Measurements from ENCODE around the gene KDM2B. TPM values are rescaled to one million over a fixed set of nuclear protein-coding genes. Genes with fewer than 3 reads are reported as not detected.

Gene KDM2B
- total and polyA plus RNA-seq, 7 experiments from 2014 or later: 12.6 to 91.7 (median 76.1) TPM

- H3K27me3 Mint-ChIP-seq: no peaks in the 10 kb centered on the region
- POLR2A ChIA-PET: no interaction called here
- H3K27ac ChIP-seq (ENCODE audit: low read depth, low read length): no peak overlapping the region
- no peak for ATAC-seq
- intact Hi-C loops (cut with micrococcal nuclease): loop anchor here in 1 of 2 donors (5.0 kb wide), 3 partner anchors 269 to 966 kb away; partner anchors contain the start of genes COX6A1 and RHOF
- no peaks in the 10 kb centered on the region for H3K9me3 ChIP-seq (ENCODE audit: control insufficient read depth in 2 of 3, low read length in 3 of 3)
- no peak for DNase-seq
- H3K36me3 Mint-ChIP-seq: peaks cover 5 to 23% (median 15%) of the 10 kb centered on the region in 5 donors
- H3K4me3 ChIP-seq (ENCODE audit: low read length): no peak overlapping the region
- H3K4me1 Mint-ChIP-seq: peaks cover 40 to 78% (median 61%) of the 10 kb centered on the region in 7 donors
- no peaks in the 10 kb centered on the region for H3K27me3 ChIP-seq (ENCODE audit: control insufficient read depth in 2 of 2, insufficient read depth in 2 of 2, low read length in 2 of 2)
- peak overlapping the region in 2 of 9 donors; percentile 12 to 19 for H3K27ac Mint-ChIP-seq
- H3K36me3 ChIP-seq (ENCODE audit: control insufficient read depth in 2 of 3, insufficient read depth in 3 of 3, low read length in 3 of 3): peaks cover 8 to 35% (median 18%) of the 10 kb centered on the region in 3 experiments
- no peak overlapping the region for H3K4me3 Mint-ChIP-seq
- CTCF ChIA-PET: no interaction called here
- peaks cover 24 to 30% of the 10 kb centered on the region in 2 donors for H3K4me1 ChIP-seq (ENCODE audit: control insufficient read depth in 2 of 2, insufficient read depth in 2 of 2, low read length in 2 of 2)
- peaks cover 0 to 1% (median 0%) of the 10 kb centered on the region in 11 donors for H3K9me3 Mint-ChIP-seq
Observed at GRCh38 chr12:121403721-121404120, 177.1 kb downstream of the KDM2B start.

DNA sequence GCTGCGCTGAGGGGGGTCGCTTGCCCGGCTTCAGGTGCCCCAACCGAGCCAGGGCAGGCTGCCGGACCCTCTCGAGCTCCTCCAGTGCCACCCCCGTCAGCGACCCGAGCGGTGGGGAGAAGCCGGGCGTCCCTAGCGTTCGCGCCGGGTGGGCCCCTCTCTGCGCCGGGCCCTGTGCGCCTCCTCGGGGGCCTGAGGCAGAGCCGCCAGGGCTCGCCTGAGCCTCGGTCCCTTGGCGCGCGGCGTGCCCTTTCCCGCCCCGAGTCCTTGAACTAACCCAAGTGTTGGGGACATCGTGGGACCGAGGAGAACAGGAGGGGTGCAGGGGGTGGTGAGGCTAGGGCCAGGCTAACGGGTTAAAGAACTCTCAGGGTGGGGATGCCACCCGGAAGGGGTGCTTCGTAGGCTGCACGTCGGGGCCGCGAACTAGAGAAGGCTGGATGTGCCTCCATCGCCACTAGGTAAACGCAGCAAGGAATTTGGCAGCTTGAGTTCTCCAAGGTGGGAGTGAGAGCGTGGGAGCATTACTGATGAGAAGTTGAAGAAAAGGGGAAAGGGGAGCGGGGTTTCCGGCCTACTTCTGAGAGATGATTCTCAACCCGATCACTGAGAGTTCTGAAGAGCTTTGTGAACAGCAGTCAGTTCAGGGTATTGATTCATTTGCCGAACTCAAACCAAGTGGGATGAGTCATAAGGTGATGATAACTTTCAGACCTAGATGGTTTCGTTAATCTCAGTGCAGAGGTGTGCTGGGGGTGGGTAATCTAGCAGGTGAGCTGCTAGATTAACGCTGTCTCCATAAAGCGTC lies 180.3 kb downstream of the KDM2B start:
- intact Hi-C loops (cut with micrococcal nuclease): loop anchor here (1.0 to 5.0 kb wide), 15 partner anchors 9 to 963 kb away; partner anchors contain the start of genes ANAPC5 (in 2 of the 2), CAMKK2 (in 1 of the 2), COX6A1 (in 1 of the 2) and MLEC (in 1 of the 2)
- Histone ChIP-seq H3K27ac (ENCODE audit: low read depth, low read length) (peak overlapping the region; percentile 91), H3K36me3 (ENCODE audit: control insufficient read depth in 2 of 3, insufficient read depth in 3 of 3, low read length in 3 of 3) (peaks cover 8 to 20% (median 8%) of the 10 kb centered on the region in 3 experiments), H3K9me3 (ENCODE audit: control insufficient read depth in 2 of 3, low read length in 3 of 3) (no peaks in the 10 kb centered on the region), H3K4me1 (ENCODE audit: control insufficient read depth in 2 of 2, insufficient read depth in 2 of 2, low read length in 2 of 2) (peaks cover 25 to 26% of the 10 kb centered on the region in 2 donors), H3K4me3 (ENCODE audit: low read length) (peak overlapping the region; percentile 93), H3K27me3 (ENCODE audit: control insufficient read depth in 2 of 2, insufficient read depth in 2 of 2, low read length in 2 of 2) (no peaks in the 10 kb centered on the region)
- POLR2A ChIA-PET: interaction anchor here (0.5 to 4.3 kb wide), 25 partner anchors 8 to 1499 kb away, joined by 3 to 45 read pairs (median 3); partner anchors contain the start of genes ANAPC5, CAMKK2, DIABLO and UNC119B
- H3K36me3 Mint-ChIP-seq: peaks cover 0 to 10% (median 4%) of the 10 kb centered on the region in 5 donors
- peak in 7 of 9 donors; percentile 45 to 76 (median 65) for DNase-seq
- peak overlapping the region; percentile 91 to 97 (median 94) for H3K27ac Mint-ChIP-seq
- no peaks in the 10 kb centered on the region for H3K27me3 Mint-ChIP-seq
- peaks cover 33 to 56% (median 44%) of the 10 kb centered on the region in 7 donors for H3K4me1 Mint-ChIP-seq
- CTCF ChIA-PET: interaction anchor here (0.6 to 1.1 kb wide), 5 partner anchors 13 to 97 kb away, joined by 3 to 5 read pairs (median 3); no protein-coding TSS in a partner anchor
- peak; percentile 47 for ATAC-seq
- H3K9me3 Mint-ChIP-seq: peaks cover 0 to 1% (median 0%) of the 10 kb centered on the region in 11 donors
- H3K4me3 Mint-ChIP-seq: peak overlapping the region; percentile 89 to 99 (median 94)

- ChIA-PET POLR2A (interaction anchor here (0.6 to 4.3 kb wide), 19 partner anchors 9 to 826 kb away, joined by 3 to 45 read pairs (median 3); partner anchors contain the start of genes ANAPC5, CAMKK2, DIABLO and UNC119B), CTCF (interaction anchor here (1.1 to 1.2 kb wide), 2 partner anchors 14 to 427 kb away, joined by 3 to 6 read pairs; no protein-coding TSS in a partner anchor)
- peaks cover 0 to 1% (median 0%) of the 10 kb centered on the region in 11 donors for H3K9me3 Mint-ChIP-seq
- peak within 1 kb of the TSS; percentile 93 for H3K4me3 ChIP-seq (ENCODE audit: low read length)
- H3K4me1 Mint-ChIP-seq: peaks cover 29 to 52% (median 39%) of the 10 kb centered on the region in 7 donors
- H3K4me3 Mint-ChIP-seq: peak within 1 kb of the TSS; percentile 89 to 99 (median 94)
- peak within 1 kb of the TSS; percentile 91 for H3K27ac ChIP-seq (ENCODE audit: low read depth, low read length)
- H3K27ac Mint-ChIP-seq: peak within 1 kb of the TSS; percentile 91 to 97 (median 94)
- no peaks in the 10 kb centered on the region for H3K9me3 ChIP-seq (ENCODE audit: control insufficient read depth in 2 of 3, low read length in 3 of 3)
- no peaks in the 10 kb centered on the region for H3K27me3 Mint-ChIP-seq
- no peaks in the 10 kb centered on the region for H3K27me3 ChIP-seq (ENCODE audit: control insufficient read depth in 2 of 2, insufficient read depth in 2 of 2, low read length in 2 of 2)
- H3K36me3 ChIP-seq (ENCODE audit: control insufficient read depth in 2 of 3, insufficient read depth in 3 of 3, low read length in 3 of 3): peaks cover 3 to 12% (median 4%) of the 10 kb centered on the region in 3 experiments
- H3K36me3 Mint-ChIP-seq: peaks cover 0 to 10% (median 3%) of the 10 kb centered on the region in 5 donors
- H3K4me1 ChIP-seq (ENCODE audit: control insufficient read depth in 2 of 2, insufficient read depth in 2 of 2, low read length in 2 of 2): peaks cover 20 to 26% of the 10 kb centered on the region in 2 donors
- ATAC-seq: peak; percentile 96
- intact Hi-C loops (cut with micrococcal nuclease): loop anchor here (1.0 to 5.0 kb wide), 17 partner anchors 8 to 962 kb away; partner anchors contain the start of genes ANAPC5 (in 2 of the 2), CAMKK2 (in 1 of the 2), COX6A1 (in 1 of the 2) and DIABLO (in 1 of the 2)
- peak; percentile 88 to 98 (median 97) for DNase-seq
Observed at GRCh38 chr12:121399391-121400331, 181.2 kb downstream of the KDM2B start, which contains the start of gene RNF34. RNF34 (plus strand) TSS chr12:121400118; CDS start chr12:121400213, 95 bp downstream.

- intact Hi-C loops (cut with micrococcal nuclease): loop anchor here in 1 of 2 donors (2.0 kb wide), 2 partner anchors 338 to 828 kb away; partner anchors contain the start of gene DIABLO
- H3K9me3 ChIP-seq (ENCODE audit: control insufficient read depth in 2 of 3, low read length in 3 of 3): no peaks in the 10 kb centered on the region
- CTCF ChIA-PET: no interaction called here
- peaks cover 0 to 6% (median 0%) of the 10 kb centered on the region in 3 experiments for H3K36me3 ChIP-seq (ENCODE audit: control insufficient read depth in 2 of 3, insufficient read depth in 3 of 3, low read length in 3 of 3)
- DNase-seq (no peak), ATAC-seq (no peak)
- H3K27ac Mint-ChIP-seq: peak overlapping the region in 1 of 9 donors; percentile 91
- POLR2A ChIA-PET: interaction anchor here (1.1 to 4.3 kb wide), 2 partner anchors 11 to 47 kb away, joined by 3 to 45 read pairs; partner anchors contain the start of gene ANAPC5
- H3K4me3 ChIP-seq (ENCODE audit: low read length): no peak overlapping the region
- peaks cover 20 to 22% of the 10 kb centered on the region in 2 donors for H3K4me1 ChIP-seq (ENCODE audit: control insufficient read depth in 2 of 2, insufficient read depth in 2 of 2, low read length in 2 of 2)
- peaks cover 0 to 10% (median 3%) of the 10 kb centered on the region in 5 donors for H3K36me3 Mint-ChIP-seq
- H3K9me3 Mint-ChIP-seq: peaks cover 0 to 1% (median 0%) of the 10 kb centered on the region in 11 donors
- H3K27ac ChIP-seq (ENCODE audit: low read depth, low read length): no peak overlapping the region
- H3K27me3 Mint-ChIP-seq: no peaks in the 10 kb centered on the region
- H3K4me3 Mint-ChIP-seq: peak overlapping the region in 7 of 10 donors; percentile 89 to 95 (median 94)
- H3K4me1 Mint-ChIP-seq: peaks cover 23 to 41% (median 35%) of the 10 kb centered on the region in 7 donors
- no peaks in the 10 kb centered on the region for H3K27me3 ChIP-seq (ENCODE audit: control insufficient read depth in 2 of 2, insufficient read depth in 2 of 2, low read length in 2 of 2)
Observed at GRCh38 chr12:121398355-121398754, 182.5 kb downstream of the KDM2B start.

DNA sequence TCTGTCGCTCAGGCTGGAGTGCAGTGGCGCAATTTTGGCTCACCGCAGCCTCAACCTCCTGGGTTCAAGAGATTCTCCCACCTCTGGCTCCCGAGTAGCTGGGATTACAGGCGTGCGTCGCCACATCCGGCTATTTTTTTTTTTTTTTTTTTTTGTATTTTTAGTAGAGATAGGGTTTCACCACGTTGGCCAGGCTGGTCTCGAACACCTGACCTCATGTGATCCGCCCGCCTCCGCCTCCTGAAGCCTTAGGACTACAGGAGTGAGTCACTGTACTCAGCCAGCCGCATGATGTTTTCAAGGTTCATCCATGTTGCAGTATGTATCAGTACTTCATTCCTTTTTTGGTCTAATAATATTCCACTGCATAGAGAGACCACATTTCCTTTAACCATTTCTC lies 183.3 kb downstream of the KDM2B start:
- no peaks in the 10 kb centered on the region for H3K9me3 ChIP-seq (ENCODE audit: control insufficient read depth in 2 of 3, low read length in 3 of 3)
- H3K27ac ChIP-seq (ENCODE audit: low read depth, low read length): no peak overlapping the region
- no peak overlapping the region for H3K27ac Mint-ChIP-seq
- peaks cover 0 to 1% (median 0%) of the 10 kb centered on the region in 11 donors for H3K9me3 Mint-ChIP-seq
- H3K36me3 ChIP-seq (ENCODE audit: control insufficient read depth in 2 of 3, insufficient read depth in 3 of 3, low read length in 3 of 3): peaks cover 0 to 6% (median 0%) of the 10 kb centered on the region in 3 experiments
- intact Hi-C loops (cut with micrococcal nuclease): no loop called here
- no peak for DNase-seq
- H3K36me3 Mint-ChIP-seq: peaks cover 0 to 9% (median 0%) of the 10 kb centered on the region in 5 donors
- no peak for ATAC-seq
- CTCF ChIA-PET: interaction anchor here (0.6 kb wide), 1 partner anchor 28 kb away, joined by 3 read pairs; no protein-coding TSS in a partner anchor
- no peaks in the 10 kb centered on the region for H3K27me3 Mint-ChIP-seq
- H3K27me3 ChIP-seq (ENCODE audit: control insufficient read depth in 2 of 2, insufficient read depth in 2 of 2, low read length in 2 of 2): no peaks in the 10 kb centered on the region
- no peak overlapping the region for H3K4me3 Mint-ChIP-seq
- H3K4me1 Mint-ChIP-seq: peaks cover 18 to 35% (median 30%) of the 10 kb centered on the region in 7 donors
- H3K4me1 ChIP-seq (ENCODE audit: control insufficient read depth in 2 of 2, insufficient read depth in 2 of 2, low read length in 2 of 2): peaks cover 17 to 20% of the 10 kb centered on the region in 2 donors
- no peak overlapping the region for H3K4me3 ChIP-seq (ENCODE audit: low read length)
- POLR2A ChIA-PET: interaction anchor here (1.1 kb wide), 1 partner anchor 10 kb away, joined by 3 read pairs; no protein-coding TSS in a partner anchor

Data from naive thymus-derived CD4-positive, alpha-beta T cell (primary cell).